Lower leg skin (tissue), 3 donors: Measurements from ENCODE around the gene ZC3HAV1.

Source experiments
- CTCF ChIP-seq, 3 donors: fragments of 450-650 bp; IDR thresholded peaks; one replicate each; pipeline ENCODE4 v1.5.1; 2016; ENCODE audit warnings: antibody characterized with exemption in 3 of 3, mild to moderate bottlenecking in 3 of 3, moderate library complexity in 2 of 3
- POLR2A ChIP-seq, 2 donors: fragments of 450-650 bp; IDR thresholded peaks; one replicate each; pipeline ENCODE4 v1.6.1; 2016 to 2017; ENCODE audit warnings: antibody characterized with exemption in 2 of 2, mild to moderate bottlenecking in 1 of 2, moderate library complexity in 1 of 2

GRCh38 chr7:139086454-139086853 lies 23.1 kb downstream of the ZC3HAV1 start:
- no peak for TF ChIP-seq POLR2A (IDR thresholded peaks at IDR 0.05)
- no peak for TF ChIP-seq CTCF (IDR thresholded peaks at IDR 0.05)
